Thyroid gland (tissue), 4 donors: Measurements from ENCODE around the gene ALKBH2. TPM values are rescaled to one million over a fixed set of nuclear protein-coding genes. Genes with fewer than 3 reads are reported as not detected.

Experiments used
- DNase-seq, 2 donors: peaks; one replicate each; pipeline ENCODE4 v3.0.0-alpha.2; 2019
- H3K27ac ChIP-seq, 3 donors: fragments of 200-600 bp; sonication (generic); 1 replicate in 2 of 3; 2 replicates in 1 of 3; pipeline ENCODE4 v1.5.1; 2016 to 2019; ENCODE audit warnings: mild to moderate bottlenecking in 1 of 3, moderate library complexity in 1 of 3
- H3K27me3 ChIP-seq: fragments of 200-600 bp; sonication (generic); one replicate; pipeline ENCODE4 v1.5.1; 2019
- H3K36me3 ChIP-seq, 2 donors: fragments of 200-600 bp; sonication (generic); one replicate each; pipeline ENCODE4 v1.5.1; 2016 to 2019
- H3K4me1 ChIP-seq, 2 donors: fragments of 200-600 bp; sonication (generic); one replicate each; pipeline ENCODE4 v1.5.1; 2017 to 2019
- H3K4me3 ChIP-seq, 3 donors: fragments of 200-600 bp; sonication (generic); replicated peaks in 1 of 3; 1 replicate in 2 of 3; 2 replicates in 1 of 3; pipeline ENCODE4 v1.5.1; 2016; ENCODE audit warnings: mild to moderate bottlenecking in 1 of 3
- H3K9me3 ChIP-seq: fragments of 200-600 bp; sonication (generic); one replicate; pipeline ENCODE4 v1.5.1; 2017
- CTCF ChIP-seq, 6 experiments: fragments of 200-600 bp in 3 of 6; fragments of 450-650 bp in 3 of 6; sonication (generic) in 3 of 6; IDR thresholded peaks; one replicate each; pipeline ENCODE4 v1.5.1; 2016 to 2019; ENCODE audit warnings: antibody characterized with exemption in 6 of 6, mild to moderate bottlenecking in 2 of 6, inconsistent platforms in 1 of 6, moderate library complexity in 1 of 6
- POLR2A ChIP-seq, 2 donors: fragments of 450-650 bp; IDR thresholded peaks; one replicate each; pipeline ENCODE4 v1.6.1; 2017; ENCODE audit warnings: antibody characterized with exemption in 2 of 2, mild to moderate bottlenecking in 2 of 2, moderate library complexity in 1 of 2
- WGBS, 2 donors: methylation state at CpG; one replicate each; pipeline ENCODE4 v1.1.5; 2017; 5-methylcytosine and 5-hydroxymethylcytosine counted together
- intact Hi-C: fragments of 100-400 bp; cut with DNase I; formaldehyde crosslinking; loops from one replicate; pipeline ENCODE4 v1.15.1; 2023
- total RNA-seq, 4 donors: library from RNA; depleted of rRNA; stranded (reverse); fragments of >200 nt; gene quantifications; one replicate each; pipeline ENCODE4 v1.2.3, GENCODE V29; 2016

The ALKBH2 gene
- total RNA-seq, 4 donors from 2014 or later: 7.6 to 34.5 (median 16.7) TPM

GRCh38 chr12:109074866-109075265 lies 18.4 kb downstream of the ALKBH2 start:
- H3K9me3 ChIP-seq: no peaks in the 10 kb centered on the region
- intact Hi-C loops: no loop called here
- no peaks in the 10 kb centered on the region for H3K27me3 ChIP-seq
- no peak overlapping the region for H3K4me3 ChIP-seq
- no peaks in the 10 kb centered on the region for H3K4me1 ChIP-seq
- DNase-seq: no peak
- no peak overlapping the region for H3K27ac ChIP-seq
- no peak for TF ChIP-seq POLR2A (IDR thresholded peaks at IDR 0.05)
- no peak for TF ChIP-seq CTCF (IDR thresholded peaks at IDR 0.05)
- peaks cover 17 to 31% of the 10 kb centered on the region in 2 donors for H3K36me3 ChIP-seq

GRCh38 chr12:109069307-109070271 lies 23.7 kb downstream of the ALKBH2 start:
- no peak for TF ChIP-seq CTCF (IDR thresholded peaks at IDR 0.05)
- no peak for TF ChIP-seq POLR2A (IDR thresholded peaks at IDR 0.05)
- 82 to 87% methylated on average over 17 of the region's 17 CpGs for WGBS, 2 donors
- Histone ChIP-seq H3K36me3 (peaks cover 32 to 37% of the 10 kb centered on the region in 2 donors), H3K27me3 (no peaks in the 10 kb centered on the region), H3K27ac (no peak overlapping the region), H3K4me1 (no peaks in the 10 kb centered on the region), H3K4me3 (no peak overlapping the region), H3K9me3 (no peaks in the 10 kb centered on the region)
- DNase-seq: no peak
- intact Hi-C loops: no loop called here

- Histone ChIP-seq H3K4me3 (no peak overlapping the region), H3K4me1 (no peaks in the 10 kb centered on the region), H3K36me3 (peaks cover 16 to 21% of the 10 kb centered on the region in 2 donors), H3K9me3 (no peaks in the 10 kb centered on the region), H3K27ac (no peak overlapping the region), H3K27me3 (no peaks in the 10 kb centered on the region)
- WGBS, 2 donors: 77 to 87% methylated on average over 1 of the region's 1 CpG
- intact Hi-C loops: no loop called here
- TF ChIP-seq POLR2A (IDR thresholded peaks at IDR 0.05) (no peak), CTCF (IDR thresholded peaks at IDR 0.05) (no peak)
- DNase-seq: no peak
Observed at GRCh38 chr12:109065853-109066193, 27.4 kb downstream of the ALKBH2 start.

GRCh38 chr12:109065154-109065852 lies 28.0 kb downstream of the ALKBH2 start:
- H3K4me1 ChIP-seq: no peaks in the 10 kb centered on the region
- intact Hi-C loops: no loop called here

More at GRCh38 chr12:109065154-109065852, 28.0 kb downstream of the ALKBH2 start:
- H3K36me3 ChIP-seq: peaks cover 16 to 21% of the 10 kb centered on the region in 2 donors
- 92 to 95% methylated on average over 5 of the region's 5 CpGs for WGBS, 2 donors
- H3K4me3 ChIP-seq: no peak overlapping the region
- H3K9me3 ChIP-seq: no peaks in the 10 kb centered on the region
- DNase-seq: no peak
- no peak for TF ChIP-seq CTCF (IDR thresholded peaks at IDR 0.05)
- no peak for TF ChIP-seq POLR2A (IDR thresholded peaks at IDR 0.05)
- H3K27me3 ChIP-seq: no peaks in the 10 kb centered on the region
- no peak overlapping the region for H3K27ac ChIP-seq
